ENCODE measurements around the gene GPATCH4. TPM values are rescaled to one million over a fixed set of nuclear protein-coding genes. Genes with fewer than 3 reads are reported as not detected.

Gene GPATCH4
- total and polyA plus RNA-seq, 10 of the 15 experiments (the other 5 are each of a cell fraction or from before 2014, with no cell fraction given), result 35.5 to 111 (median 73.9) TPM

- H3K9ac ChIP-seq (ENCODE audit: control insufficient read depth, insufficient read depth, low read length), result no peak overlapping the region
- no TSS peak for BruUV-seq (replicated peaks)
These were observed 39.8 kb upstream of the GPATCH4 start for GRCh38 chr1:156640842-156641706.

More at GRCh38 chr1:156640842-156641706, 39.8 kb upstream of the GPATCH4 start:
- TF ChIP-seq, protein P1, sequence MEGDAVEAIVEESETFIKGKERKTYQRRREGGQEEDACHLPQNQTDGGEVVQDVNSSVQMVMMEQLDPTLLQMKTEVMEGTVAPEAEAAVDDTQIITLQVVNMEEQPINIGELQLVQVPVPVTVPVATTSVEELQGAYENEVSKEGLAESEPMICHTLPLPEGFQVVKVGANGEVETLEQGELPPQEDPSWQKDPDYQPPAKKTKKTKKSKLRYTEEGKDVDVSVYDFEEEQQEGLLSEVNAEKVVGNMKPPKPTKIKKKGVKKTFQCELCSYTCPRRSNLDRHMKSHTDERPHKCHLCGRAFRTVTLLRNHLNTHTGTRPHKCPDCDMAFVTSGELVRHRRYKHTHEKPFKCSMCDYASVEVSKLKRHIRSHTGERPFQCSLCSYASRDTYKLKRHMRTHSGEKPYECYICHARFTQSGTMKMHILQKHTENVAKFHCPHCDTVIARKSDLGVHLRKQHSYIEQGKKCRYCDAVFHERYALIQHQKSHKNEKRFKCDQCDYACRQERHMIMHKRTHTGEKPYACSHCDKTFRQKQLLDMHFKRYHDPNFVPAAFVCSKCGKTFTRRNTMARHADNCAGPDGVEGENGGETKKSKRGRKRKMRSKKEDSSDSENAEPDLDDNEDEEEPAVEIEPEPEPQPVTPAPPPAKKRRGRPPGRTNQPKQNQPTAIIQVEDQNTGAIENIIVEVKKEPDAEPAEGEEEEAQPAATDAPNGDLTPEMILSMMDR (IDR thresholded peaks at IDR 0.05 in 2 of 3, conservative IDR thresholded peaks at IDR 0.05 in 1 of 3; ENCODE audit: control insufficient read depth in 2 of 3, extremely low read depth in 1 of 3, insufficient read depth in 1 of 3, low read depth in 3 of 3, low read length in 3 of 3), result no peak
- no peak for TF ChIP-seq TARDBP (IDR thresholded peaks at IDR 0.05; ENCODE audit: borderline replicate concordance)
- no peak for TF ChIP-seq STAT3 (IDR thresholded peaks at IDR 0.05; ENCODE audit: low read depth, low read length)
- intact Hi-C loops (cut with micrococcal nuclease; ENCODE audit: unreplicated experiment), result no loop called here
- ChIA-PET RAD21 (ENCODE audit: unreplicated experiment) (no interaction called here), CTCF (interaction anchor here (0.7 to 4.2 kb wide), 5 partner anchors 14 to 20 kb away, joined by 3 to 26 read pairs (median 5); no protein-coding TSS in a partner anchor), SMC1A (ENCODE audit: uncharacterized antibody, unreplicated experiment) (no interaction called here), POLR2A (no interaction called here)
- Histone ChIP-seq H3K27me3 (replicated peaks in 1 of 2; ENCODE audit: control insufficient read depth in 2 of 2, insufficient read depth in 2 of 2, low read length in 1 of 2) (peaks cover 0 to 2% of the 10 kb centered on the region in 2 experiments), H3K27ac (ENCODE audit: control insufficient read depth, insufficient read depth) (no peak overlapping the region), H3K4me2 (ENCODE audit: control insufficient read depth, insufficient read depth) (no peak overlapping the region), H3K4me3 (no peak overlapping the region), H3K79me2 (ENCODE audit: control insufficient read depth, insufficient read depth, low read length) (no peaks in the 10 kb centered on the region), H3K36me3 (ENCODE audit: control insufficient read depth in 2 of 2, insufficient read depth in 2 of 2, low read length in 1 of 2) (no peaks in the 10 kb centered on the region), H4K20me1 (ENCODE audit: control insufficient read depth, insufficient read depth) (no peaks in the 10 kb centered on the region), H3K4me1 (ENCODE audit: control insufficient read depth, insufficient read depth, low read length) (peaks cover 8% of the 10 kb centered on the region), H3K9me3 (replicated peaks; ENCODE audit: control insufficient read depth, insufficient read depth, low read length) (no peaks in the 10 kb centered on the region), H2AFZ (ENCODE audit: control insufficient read depth, low read depth, low read length) (no peak overlapping the region)
- no peak for DNase-seq (ENCODE audit: low read depth, low spot score)
- no peak for FAIRE-seq
- WGBS (ENCODE audit: insufficient coverage, insufficient replicate concordance, low lambda C conversion rate, missing lambda C conversion rate), result 15% methylated on average over 6 of the region's 6 CpGs
- no peak for ATAC-seq
- in situ Hi-C loops (cut with MboI), result no loop called here
